GM12878 (cell line): ENCODE measurements around the gene FMC1. TPM values are rescaled to one million over a fixed set of nuclear protein-coding genes. Genes with fewer than 3 reads are reported as not detected.
"Not testable (repeated sequence)": the region's sequence is repeated elsewhere in the genome, so short reads cannot be mapped to it uniquely, and the experiment has no call there.

ENCODE experiments used
- ATAC-seq: fragments of 200-7000 bp; cut with Tn5 transposase; 3 replicates; pipeline ENCODE4 v1.9.1; 2020; ENCODE audit warnings: mild to moderate bottlenecking, moderate library complexity
- BruUV-seq: library from RNA; stranded (reverse); fragments of 400-500 nt; replicated peaks from 2 replicates; lab custom pipeline; 2021; lab: Mats Ljungman, UMichigan
- CTCF ChIA-PET: fragments of 300-600 bp; sonication (Branson Sonifier 250); formaldehyde crosslinking; extraction: SDS; loops from one replicate; lab custom pipeline; 2021; ENCODE audit warnings: inconsistent platforms; lab: Yijun Ruan, JAX
- POLR2A ChIA-PET: fragments of 350-600 bp; formaldehyde crosslinking; extraction: SDS; loops from one replicate; lab custom pipeline; 2021; ENCODE audit warnings: inconsistent platforms; lab: Charles Lee
- RAD21 ChIA-PET: fragments of 300-600 bp; sonication (Branson Sonifier 250); formaldehyde crosslinking; loops from one replicate; lab custom pipeline; 2023; ENCODE audit warnings: antibody characterized with exemption; ENCODE audit not compliant: unreplicated experiment; lab: Charles Lee
- SMC1A ChIA-PET: fragments of 300-600 bp; sonication (Branson Sonifier 250); formaldehyde crosslinking; loops from one replicate; lab custom pipeline; 2023; ENCODE audit not compliant: unreplicated experiment, uncharacterized antibody; lab: Charles Lee
- DNase-seq: peaks from one replicate; pipeline ENCODE4 v3.0.0-alpha.2; 2011; ENCODE audit warnings: low read depth, low spot score
- FAIRE-seq: peaks from 3 replicates; lab custom pipeline; 2011; peaks lifted over from hg19 to GRCh38; lab: Jason Lieb, UNC
- H2AFZ ChIP-seq: 2 replicates; pipeline ENCODE4 v1.6.0; 2011; ENCODE audit warnings: low read depth, low read length, control low read depth; ENCODE audit not compliant: control insufficient read depth
- H3K27ac ChIP-seq: 2 replicates; pipeline ENCODE4 v1.5.1; 2011; ENCODE audit warnings: control low read depth; ENCODE audit not compliant: control insufficient read depth, insufficient read depth
- H3K27me3 ChIP-seq, 2 experiments: replicated peaks in 1 of 2; 2 replicates each; pipeline versions ENCODE4 v1.6.0 to v1.6.1; 2011; ENCODE audit warnings: low read length in 1 of 2; ENCODE audit not compliant: control insufficient read depth in 2 of 2, insufficient read depth in 2 of 2
- H3K36me3 ChIP-seq, 2 experiments: 2 replicates each; pipeline ENCODE4 v1.5.1; 2011; ENCODE audit warnings: low read length in 1 of 2; ENCODE audit not compliant: control insufficient read depth in 2 of 2, insufficient read depth in 2 of 2
- H3K4me1 ChIP-seq: 2 replicates; pipeline ENCODE4 v1.6.1; 2011; ENCODE audit warnings: mild to moderate bottlenecking, low read length, moderate library complexity, mixed read lengths; ENCODE audit not compliant: control insufficient read depth, insufficient read depth
- H3K4me2 ChIP-seq: 2 replicates; pipeline ENCODE4 v1.6.0; 2011; ENCODE audit warnings: control low read depth; ENCODE audit not compliant: control insufficient read depth, insufficient read depth
- H3K4me3 ChIP-seq: fragments of 200-600 bp; sonication (generic); 2 replicates; pipeline ENCODE4 v1.5.1; 2016
- H3K79me2 ChIP-seq: 2 replicates; pipeline ENCODE4 v1.6.0; 2011; ENCODE audit warnings: low read length; ENCODE audit not compliant: control insufficient read depth, insufficient read depth
- H3K9ac ChIP-seq: 2 replicates; pipeline ENCODE4 v1.8.0; 2011; ENCODE audit warnings: low read length, control low read depth, mixed read lengths; ENCODE audit not compliant: control insufficient read depth, insufficient read depth
- H3K9me3 ChIP-seq: replicated peaks from 3 replicates; pipeline ENCODE4 v1.5.1; 2011; ENCODE audit warnings: mild to moderate bottlenecking, low read length; ENCODE audit not compliant: control insufficient read depth, insufficient read depth
- H4K20me1 ChIP-seq: 2 replicates; pipeline ENCODE4 v1.6.0; 2011; ENCODE audit not compliant: control insufficient read depth, insufficient read depth
- GABPA ChIP-seq: IDR thresholded peaks from 2 replicates; pipeline ENCODE4 v1.6.1; 2014; ENCODE audit warnings: antibody characterized with exemption, low read depth, mild to moderate bottlenecking, inconsistent platforms
- NFIC ChIP-seq: IDR thresholded peaks from 2 replicates; pipeline ENCODE4 v1.6.1; 2012; ENCODE audit warnings: low read depth, mild to moderate bottlenecking, inconsistent platforms, low read length, moderate library complexity
- WGBS: methylation state at CpG from one replicate; pipeline ENCODE4 v1.1.6; 2016; ENCODE audit warnings: low lambda C conversion rate; ENCODE audit not compliant: insufficient replicate concordance, insufficient coverage; ENCODE audit errors: missing lambda C conversion rate; 5-methylcytosine and 5-hydroxymethylcytosine counted together
- in situ Hi-C: fragments of 300-500 bp; cut with MboI; formaldehyde crosslinking; loops from 9 replicates; pipeline ENCODE4 v1.14.3; 2018; ENCODE audit warnings: mixed read lengths
- intact Hi-C: fragments of 100-400 bp; cut with micrococcal nuclease; formaldehyde crosslinking; loops from one replicate; pipeline ENCODE4 v1.14.2; 2022; ENCODE audit not compliant: unreplicated experiment
- polyA plus RNA-seq, 11 experiments: library from polyadenylated mRNA; depleted of rRNA in 4 of 11; unstranded in 6 of 11; stranded (reverse) in 5 of 11; fragments of >200 nt; fragmentation: Nextera tagmentation in 4 of 11; fragmentation: Illumina TruSeq in 1 of 11; extraction: Ambion mirVana in 4 of 11; extraction: Trizol in 1 of 11; gene quantifications; 1 replicate in 1 of 11; 2 replicates in 10 of 11; pipeline versions ENCODE4 v1.2.1 to v1.2.3, GENCODE V29; 2011 to 2016; ENCODE audit warnings: inconsistent platforms in 2 of 11, missing spikeins in 2 of 11, low read depth in 1 of 11
- total RNA-seq, 4 experiments: library from RNA; depleted of rRNA in 3 of 4; stranded (reverse); fragments of >200 nt in 3 of 4; fragmentation: Illumina TruSeq in 1 of 4; extraction: Trizol in 1 of 4; gene quantifications; 2 replicates each; pipeline versions ENCODE4 v1.2.1 to v1.2.3, GENCODE V29; 2013 to 2021
- TF ChIP-seq, protein P1 (sequence below): fragments of 450-650 bp; IDR thresholded peaks from 2 replicates; pipeline ENCODE4 v1.6.1; 2014; ENCODE audit warnings: mild to moderate bottlenecking

The FMC1 gene
- total and polyA plus RNA-seq, 10 of the 15 experiments (the other 5 are each of a cell fraction or from before 2014, with no cell fraction given), result 4.2 to 60.4 (median 15.6) TPM

DNA sequence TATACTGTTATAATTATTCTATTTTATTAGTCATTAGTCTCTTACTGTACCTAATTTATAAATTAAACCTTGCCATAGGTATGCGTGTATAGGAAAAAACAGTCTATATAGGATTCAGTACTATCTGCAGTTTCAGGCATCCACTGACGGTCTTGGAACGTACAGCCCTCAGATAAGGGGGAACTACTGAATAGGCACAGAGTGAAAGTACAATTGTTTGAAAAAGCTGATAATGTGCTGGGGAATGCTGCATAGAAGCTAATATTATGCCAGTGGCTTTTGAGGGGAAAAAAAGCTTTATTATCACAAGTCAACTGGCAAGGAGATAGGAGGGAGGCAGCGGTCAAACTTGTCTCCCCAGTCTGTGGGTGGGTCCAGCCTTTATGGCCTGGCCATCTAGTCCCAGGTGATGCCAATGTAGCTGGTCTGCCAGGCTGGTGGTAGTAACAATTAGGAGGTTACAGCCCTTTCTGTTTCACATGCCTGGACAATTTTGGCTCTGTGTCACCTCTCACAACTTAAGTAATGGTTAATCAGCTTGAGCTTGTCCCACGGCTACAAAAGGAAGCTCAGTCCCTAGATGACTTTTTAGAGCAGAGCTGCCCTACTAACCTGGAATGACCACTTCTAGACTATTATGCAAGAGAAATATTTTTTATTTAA is 8.3 kb upstream of the FMC1 start (continued):
- TF ChIP-seq GABPA (no peak), NFIC (no peak)
- TF ChIP-seq, protein P1, sequence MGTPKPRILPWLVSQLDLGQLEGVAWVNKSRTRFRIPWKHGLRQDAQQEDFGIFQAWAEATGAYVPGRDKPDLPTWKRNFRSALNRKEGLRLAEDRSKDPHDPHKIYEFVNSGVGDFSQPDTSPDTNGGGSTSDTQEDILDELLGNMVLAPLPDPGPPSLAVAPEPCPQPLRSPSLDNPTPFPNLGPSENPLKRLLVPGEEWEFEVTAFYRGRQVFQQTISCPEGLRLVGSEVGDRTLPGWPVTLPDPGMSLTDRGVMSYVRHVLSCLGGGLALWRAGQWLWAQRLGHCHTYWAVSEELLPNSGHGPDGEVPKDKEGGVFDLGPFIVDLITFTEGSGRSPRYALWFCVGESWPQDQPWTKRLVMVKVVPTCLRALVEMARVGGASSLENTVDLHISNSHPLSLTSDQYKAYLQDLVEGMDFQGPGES, result no peak

DNA sequence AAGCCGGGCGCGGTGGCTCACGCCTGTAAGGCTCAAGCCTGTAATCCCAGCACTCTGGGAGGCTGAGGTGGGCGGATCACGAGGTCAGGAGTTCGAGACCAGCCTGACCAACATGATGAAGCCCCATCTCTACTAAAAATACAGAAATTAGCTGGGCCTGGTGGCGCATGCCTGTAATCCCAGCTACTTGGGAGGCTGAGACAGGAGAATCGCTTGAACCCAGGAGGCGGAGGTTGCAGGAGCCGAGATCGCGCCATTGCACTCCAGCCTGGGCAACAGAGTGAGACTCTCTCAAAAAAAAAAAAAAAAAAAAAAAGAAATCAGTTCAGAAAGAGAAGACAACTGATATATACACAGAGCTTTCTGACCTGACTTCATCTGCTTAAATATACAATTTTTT is 7.7 kb upstream of the FMC1 start:
- DNase-seq, ATAC-seq, SMC1A ChIA-PET, H4K20me1 ChIP-seq, H3K4me1 ChIP-seq, BruUV-seq, in situ Hi-C loops, RAD21 ChIA-PET, H3K4me3 ChIP-seq, FAIRE-seq, H3K36me3 ChIP-seq, H3K9ac ChIP-seq, H2AFZ ChIP-seq, H3K27ac ChIP-seq, H3K79me2 ChIP-seq, H3K4me2 ChIP-seq, H3K9me3 ChIP-seq, intact Hi-C loops, H3K27me3 ChIP-seq, CTCF ChIA-PET: not testable (repeated sequence)
- WGBS, result 71% methylated on average over 13 of the region's 13 CpGs
- POLR2A ChIA-PET, result interaction anchor here (0.7 kb wide), 2 partner anchors 32 to 674 kb away, joined by 4 to 9 read pairs; no protein-coding TSS in a partner anchor
